SIG-M5 treated with dmso at 0.1 percent for 504 hours (cell line): ENCODE data around the gene SLC46A1.
A peak's percentile ranks its signal among the peaks of the same experiment; 100 is the strongest.

Experiments
- DNase-seq: peaks from one replicate; lab custom pipeline; 2025; ENCODE audit not compliant: unreplicated experiment; lab: John Stamatoyannopoulos, UW

The SLC46A1 gene

DNA sequence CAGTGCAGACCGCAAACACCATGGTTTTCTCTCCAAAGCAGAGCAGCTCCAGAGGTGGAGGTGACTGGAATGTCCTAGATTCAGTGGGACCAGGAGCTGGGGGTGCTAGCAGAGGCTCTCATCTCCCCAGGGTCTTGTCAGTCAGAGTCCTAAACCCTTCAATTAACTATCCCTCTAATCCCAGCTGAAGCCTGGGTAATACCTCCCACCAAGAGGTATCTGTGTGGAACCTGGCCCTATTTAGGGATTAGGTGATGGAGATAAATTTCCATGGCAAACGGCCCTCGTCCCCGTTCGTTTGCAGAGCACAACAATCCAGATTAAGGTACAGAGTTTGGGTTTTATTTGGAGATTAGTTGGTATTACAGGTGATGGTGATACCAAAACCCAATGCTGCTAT lies 42.8 kb downstream of the SLC46A1 start:
- DNase-seq = no peak

DNA sequence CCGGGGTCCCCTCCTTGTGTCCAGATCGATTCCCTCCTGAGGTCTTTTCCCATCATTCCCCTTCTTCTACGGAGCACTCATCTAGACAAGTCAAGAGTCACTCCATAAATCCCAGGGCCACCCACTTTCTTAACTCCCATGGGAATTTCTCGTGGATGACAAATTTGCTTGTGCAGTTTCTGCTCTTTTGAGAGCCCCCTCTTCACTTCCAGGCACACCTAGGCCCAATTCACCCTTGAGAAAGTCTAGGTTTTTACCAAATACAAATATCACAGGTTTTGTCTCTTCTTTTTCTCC lies 48.2 kb downstream of the SLC46A1 start:
- no peak for DNase-seq

DNA sequence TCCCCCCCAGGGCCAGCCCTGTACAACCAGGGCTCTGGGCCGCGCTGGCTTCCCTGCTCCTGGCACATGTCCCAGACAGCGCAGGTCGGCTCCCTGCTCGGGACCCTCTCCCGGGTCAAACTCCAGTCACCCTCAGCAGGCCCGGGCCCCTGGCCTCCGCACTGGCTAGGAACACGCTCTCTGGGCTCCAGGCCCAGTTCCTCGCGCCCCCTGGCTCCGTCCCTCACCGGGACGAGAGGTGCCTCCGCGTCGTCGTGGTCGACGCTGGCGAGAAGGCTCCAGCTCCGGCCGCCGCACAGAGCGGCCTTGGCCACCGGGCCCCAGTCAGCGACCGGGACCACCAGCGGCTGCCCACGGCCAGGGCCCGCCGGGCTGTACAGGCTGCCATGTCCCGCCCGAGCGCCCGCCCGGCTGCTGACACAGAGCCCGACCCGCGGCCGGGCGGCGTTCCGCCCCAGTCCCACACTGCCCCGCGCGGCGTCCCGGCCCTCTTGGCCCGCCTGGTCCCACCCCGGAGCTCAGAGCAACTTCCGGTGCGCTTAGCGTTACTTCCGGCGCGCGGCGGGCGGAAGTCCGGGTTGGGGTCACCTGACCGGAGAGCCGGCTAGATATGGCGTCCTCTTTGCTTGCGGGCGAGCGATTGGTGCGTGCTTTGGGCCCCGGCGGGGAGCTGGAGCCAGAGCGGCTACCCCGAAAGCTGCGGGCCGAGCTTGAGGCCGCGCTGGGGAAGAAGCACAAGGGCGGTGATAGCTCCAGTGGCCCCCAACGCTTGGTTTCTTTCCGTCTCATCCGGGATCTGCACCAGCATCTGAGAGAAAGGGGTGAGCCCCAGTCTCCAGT lies 48.7 kb downstream of the SLC46A1 start, which contains the start of gene POLDIP2:
TSS of gene POLDIP2 (minus strand) at position 467 of the 840 bp plus-strand sequence. CDS start at position 388, 79 bp downstream.
- DNase-seq = peak; percentile 94

DNA sequence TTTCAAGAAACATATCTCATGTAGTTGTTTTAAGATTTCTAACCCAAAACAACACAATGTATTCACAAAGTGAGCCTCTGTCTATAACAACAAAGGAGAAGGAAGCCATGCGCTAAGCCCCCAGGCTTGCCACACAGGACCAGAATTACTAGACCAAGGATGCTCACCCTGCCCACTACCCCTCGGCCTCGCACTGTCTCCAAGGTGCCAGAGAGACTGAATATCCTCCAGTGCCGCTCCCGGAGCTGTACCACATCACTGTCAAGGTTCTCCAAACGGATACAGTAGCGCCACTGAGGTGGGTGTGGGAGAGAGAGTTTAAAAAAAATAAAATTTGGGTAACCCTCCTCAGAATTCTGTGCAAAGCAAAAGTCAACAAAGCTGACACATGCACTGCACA lies 55.7 kb downstream of the SLC46A1 start:
- no peak for DNase-seq

DNA sequence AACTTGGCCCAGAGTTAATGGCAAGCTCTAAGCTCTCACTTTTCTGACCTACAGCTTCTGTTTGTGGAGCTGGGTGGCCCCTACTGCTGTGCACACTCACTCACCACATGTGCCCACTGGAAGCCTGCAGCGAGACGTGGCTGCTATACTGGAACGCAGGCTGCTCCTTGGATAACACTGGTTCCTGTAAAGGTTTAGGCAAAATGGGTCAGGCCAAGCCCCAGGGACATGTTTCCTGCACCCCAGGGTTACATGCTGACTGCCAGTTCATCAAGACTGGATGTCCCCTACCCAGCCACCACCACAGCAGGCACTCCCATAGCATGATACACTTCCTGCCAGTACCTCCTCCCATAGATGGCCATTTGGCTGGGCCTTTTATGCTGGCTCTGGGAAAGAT lies 57.0 kb downstream of the SLC46A1 start:
- DNase-seq = no peak

DNA sequence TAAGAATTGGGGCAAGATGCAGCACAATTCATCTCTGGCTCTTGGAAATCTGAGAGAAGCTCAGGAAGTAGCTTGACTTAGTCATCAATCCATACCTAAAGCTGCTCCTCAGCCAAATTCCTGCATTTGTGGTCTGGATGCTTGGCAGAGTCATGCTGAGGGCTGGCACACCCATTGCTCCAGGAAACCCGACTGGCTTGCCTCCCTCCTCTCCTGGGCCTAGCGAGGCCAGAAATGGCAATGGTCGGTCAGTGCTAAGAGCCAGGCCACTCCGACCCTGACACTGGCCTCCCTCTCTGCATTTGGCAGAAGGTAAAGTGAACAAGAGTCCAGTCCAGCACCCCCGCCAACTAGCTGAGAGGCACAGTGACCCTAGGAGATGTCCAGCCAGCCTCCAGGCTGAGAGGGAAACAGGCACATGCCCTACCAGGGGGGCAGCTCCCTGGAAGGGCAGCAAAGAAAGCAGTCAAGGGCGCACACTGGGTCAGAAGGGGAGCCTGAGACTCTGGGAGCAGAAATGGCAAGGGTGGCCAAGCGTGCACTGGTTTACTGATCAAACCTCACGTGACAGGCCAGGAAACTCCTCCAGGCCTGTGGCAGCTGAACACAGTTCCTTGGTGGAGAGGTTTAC lies 58.6 kb downstream of the SLC46A1 start:
- no peak for DNase-seq

DNA sequence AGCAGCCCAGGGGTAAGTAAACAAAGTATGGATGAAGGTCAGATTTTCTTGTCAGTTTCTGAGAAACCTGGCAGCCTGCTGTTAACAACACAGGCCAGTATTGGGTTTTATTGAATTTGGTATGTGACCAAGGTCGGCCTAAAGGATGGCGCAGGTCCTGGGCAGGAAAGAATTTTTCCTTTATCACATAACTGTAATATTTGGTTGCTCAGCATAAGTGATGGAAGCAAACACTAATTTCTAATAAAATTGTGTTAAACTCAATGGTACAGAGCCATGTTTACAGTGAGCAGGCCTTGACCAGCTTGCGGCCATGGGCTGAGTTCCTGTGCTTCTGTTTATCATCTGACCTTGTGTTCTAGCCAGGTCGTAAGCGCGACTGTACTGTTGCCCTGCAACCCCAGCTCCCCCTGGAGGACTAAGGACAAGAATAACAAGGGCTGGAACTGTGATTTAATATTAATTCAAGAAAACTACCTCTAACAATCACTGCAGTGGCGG lies 59.2 kb downstream of the SLC46A1 start:
- no peak for DNase-seq

DNA sequence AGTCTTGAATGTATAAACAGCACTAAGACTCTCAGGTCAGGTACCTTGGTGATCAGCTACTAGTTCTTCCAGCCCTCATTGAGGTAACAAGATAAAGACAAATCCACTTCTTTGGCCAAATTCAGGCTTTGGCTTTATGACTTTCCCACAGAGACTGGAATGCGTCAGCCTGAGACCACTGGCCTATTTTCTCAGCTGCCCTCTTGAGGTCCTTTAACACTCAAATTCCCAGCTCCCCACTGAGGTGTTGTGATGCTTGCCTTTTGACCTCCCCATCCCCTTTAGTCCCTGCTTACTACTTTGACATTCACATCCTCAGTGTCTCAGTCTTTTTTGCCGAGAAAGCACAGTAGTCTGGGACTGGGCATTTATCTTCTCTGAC lies 59.8 kb downstream of the SLC46A1 start:
- DNase-seq = no peak

DNA sequence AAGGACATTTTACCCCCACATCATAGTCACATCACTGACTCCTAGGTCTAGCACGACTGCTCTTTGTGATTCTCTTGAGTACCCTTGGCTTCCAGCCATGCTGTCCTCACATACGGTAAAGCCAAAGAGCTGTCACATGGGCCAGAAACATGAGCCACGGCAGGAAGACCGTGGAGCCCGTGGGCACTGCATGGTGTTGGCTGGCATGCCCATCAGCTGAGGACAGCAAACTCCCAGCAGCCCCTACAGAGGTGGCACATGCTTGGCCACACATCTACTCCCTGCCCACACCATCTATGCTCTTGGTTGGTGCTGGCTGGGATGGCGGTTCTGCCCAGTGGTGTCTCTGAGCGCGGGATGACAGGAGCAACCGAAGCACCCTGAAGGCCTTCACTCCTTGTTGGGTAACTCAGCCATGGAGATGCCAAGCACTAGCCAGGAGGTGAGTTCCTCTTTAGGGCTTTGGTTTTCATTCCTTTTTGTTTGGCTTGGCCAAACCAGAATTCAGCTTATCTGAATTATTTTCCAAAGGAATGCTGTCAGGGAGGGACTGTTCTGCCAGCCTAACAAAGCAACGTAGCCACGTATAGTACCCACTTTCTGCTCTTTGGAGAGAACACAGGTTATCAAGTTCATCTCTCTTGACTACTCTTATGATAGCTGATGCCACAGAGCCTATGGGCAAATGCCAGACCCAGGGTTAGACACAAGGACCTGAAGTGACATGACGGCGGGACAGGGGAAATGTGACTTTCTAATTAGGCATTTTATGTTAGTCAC lies 60.4 kb downstream of the SLC46A1 start:
- no peak for DNase-seq
